ENCODE measurements around the gene ZBTB16. TPM values are rescaled to one million over a fixed set of nuclear protein-coding genes. Genes with fewer than 3 reads are reported as not detected.
A peak's percentile ranks its signal among the peaks of the same experiment; 100 is the strongest.

The ZBTB16 gene
- total RNA-seq, 1 experiment from 2014 or later: 0.21 TPM

DNA sequence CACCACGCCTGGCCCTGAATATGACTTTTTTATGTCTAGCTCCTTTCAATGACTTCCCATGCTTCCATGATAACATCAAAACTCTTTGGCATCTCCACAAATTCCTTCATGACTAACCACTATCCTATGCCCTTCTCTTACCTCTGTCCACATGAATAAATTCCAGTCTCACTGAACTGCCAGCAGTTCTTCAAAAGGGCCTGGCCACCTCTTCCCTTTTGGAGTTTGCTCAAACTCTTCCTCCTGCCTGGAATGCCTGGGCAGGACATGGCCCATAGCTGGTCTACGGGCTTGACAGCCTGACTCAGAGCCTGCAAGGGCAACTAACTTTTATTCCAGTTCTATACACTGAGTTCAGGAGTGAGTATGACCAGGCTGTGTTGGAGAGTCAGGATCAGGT is 41.8 kb upstream of the ZBTB16 start:
- no peaks in the 10 kb centered on the region for H3K27me3 ChIP-seq (ENCODE audit: control insufficient read depth, insufficient read depth, low read length)
- in situ Hi-C loops (cut with HindIII; ENCODE audit: low pct_unique_long_range_greater_than_20kb, low sequenced_read_pairs): no loop called here
- H3K27ac ChIP-seq (ENCODE audit: low read length): no peak overlapping the region
- ChIA-PET CTCF (no interaction called here), POLR2A (no interaction called here)
- H3K9me3 ChIP-seq (ENCODE audit: control insufficient read depth, insufficient read depth, low read depth, low read length): no peaks in the 10 kb centered on the region
- TF ChIP-seq SIN3A (IDR thresholded peaks at IDR 0.05; ENCODE audit: borderline replicate concordance, insufficient read depth, low read depth, low read length): no peak
- TF ChIP-seq, protein P1, sequence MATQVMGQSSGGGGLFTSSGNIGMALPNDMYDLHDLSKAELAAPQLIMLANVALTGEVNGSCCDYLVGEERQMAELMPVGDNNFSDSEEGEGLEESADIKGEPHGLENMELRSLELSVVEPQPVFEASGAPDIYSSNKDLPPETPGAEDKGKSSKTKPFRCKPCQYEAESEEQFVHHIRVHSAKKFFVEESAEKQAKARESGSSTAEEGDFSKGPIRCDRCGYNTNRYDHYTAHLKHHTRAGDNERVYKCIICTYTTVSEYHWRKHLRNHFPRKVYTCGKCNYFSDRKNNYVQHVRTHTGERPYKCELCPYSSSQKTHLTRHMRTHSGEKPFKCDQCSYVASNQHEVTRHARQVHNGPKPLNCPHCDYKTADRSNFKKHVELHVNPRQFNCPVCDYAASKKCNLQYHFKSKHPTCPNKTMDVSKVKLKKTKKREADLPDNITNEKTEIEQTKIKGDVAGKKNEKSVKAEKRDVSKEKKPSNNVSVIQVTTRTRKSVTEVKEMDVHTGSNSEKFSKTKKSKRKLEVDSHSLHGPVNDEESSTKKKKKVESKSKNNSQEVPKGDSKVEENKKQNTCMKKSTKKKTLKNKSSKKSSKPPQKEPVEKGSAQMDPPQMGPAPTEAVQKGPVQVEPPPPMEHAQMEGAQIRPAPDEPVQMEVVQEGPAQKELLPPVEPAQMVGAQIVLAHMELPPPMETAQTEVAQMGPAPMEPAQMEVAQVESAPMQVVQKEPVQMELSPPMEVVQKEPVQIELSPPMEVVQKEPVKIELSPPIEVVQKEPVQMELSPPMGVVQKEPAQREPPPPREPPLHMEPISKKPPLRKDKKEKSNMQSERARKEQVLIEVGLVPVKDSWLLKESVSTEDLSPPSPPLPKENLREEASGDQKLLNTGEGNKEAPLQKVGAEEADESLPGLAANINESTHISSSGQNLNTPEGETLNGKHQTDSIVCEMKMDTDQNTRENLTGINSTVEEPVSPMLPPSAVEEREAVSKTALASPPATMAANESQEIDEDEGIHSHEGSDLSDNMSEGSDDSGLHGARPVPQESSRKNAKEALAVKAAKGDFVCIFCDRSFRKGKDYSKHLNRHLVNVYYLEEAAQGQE (IDR thresholded peaks at IDR 0.05; ENCODE audit: insufficient read depth in 1 of 2, low read depth in 2 of 2, low read length in 1 of 2): no peak
- no peak for TF ChIP-seq TCF7L2 (IDR thresholded peaks at IDR 0.05; ENCODE audit: low read depth, low read length)
- TF ChIP-seq POLR2AphosphoS5 (IDR thresholded peaks at IDR 0.05; ENCODE audit: low read depth, low read length): no peak
- TF ChIP-seq, protein P2, sequence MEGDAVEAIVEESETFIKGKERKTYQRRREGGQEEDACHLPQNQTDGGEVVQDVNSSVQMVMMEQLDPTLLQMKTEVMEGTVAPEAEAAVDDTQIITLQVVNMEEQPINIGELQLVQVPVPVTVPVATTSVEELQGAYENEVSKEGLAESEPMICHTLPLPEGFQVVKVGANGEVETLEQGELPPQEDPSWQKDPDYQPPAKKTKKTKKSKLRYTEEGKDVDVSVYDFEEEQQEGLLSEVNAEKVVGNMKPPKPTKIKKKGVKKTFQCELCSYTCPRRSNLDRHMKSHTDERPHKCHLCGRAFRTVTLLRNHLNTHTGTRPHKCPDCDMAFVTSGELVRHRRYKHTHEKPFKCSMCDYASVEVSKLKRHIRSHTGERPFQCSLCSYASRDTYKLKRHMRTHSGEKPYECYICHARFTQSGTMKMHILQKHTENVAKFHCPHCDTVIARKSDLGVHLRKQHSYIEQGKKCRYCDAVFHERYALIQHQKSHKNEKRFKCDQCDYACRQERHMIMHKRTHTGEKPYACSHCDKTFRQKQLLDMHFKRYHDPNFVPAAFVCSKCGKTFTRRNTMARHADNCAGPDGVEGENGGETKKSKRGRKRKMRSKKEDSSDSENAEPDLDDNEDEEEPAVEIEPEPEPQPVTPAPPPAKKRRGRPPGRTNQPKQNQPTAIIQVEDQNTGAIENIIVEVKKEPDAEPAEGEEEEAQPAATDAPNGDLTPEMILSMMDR (IDR thresholded peaks at IDR 0.05): no peak
- no peaks in the 10 kb centered on the region for H3K36me3 ChIP-seq (ENCODE audit: control insufficient read depth, insufficient read depth, low read length)
- no peaks in the 10 kb centered on the region for H3K4me1 ChIP-seq (ENCODE audit: control insufficient read depth, insufficient read depth, low read length)
- intact Hi-C loops (cut with micrococcal nuclease; ENCODE audit: unreplicated experiment): no loop called here
- ATAC-seq (peak; percentile 43; the same call in 1 of the 2 replicates), DNase-seq (ENCODE audit: low read depth, low spot score) (no peak)
- no TSS peak for BruUV-seq (replicated peaks)
- H3K4me3 ChIP-seq (ENCODE audit: low read depth in 2 of 2, low read length in 2 of 2): no peak overlapping the region

DNA sequence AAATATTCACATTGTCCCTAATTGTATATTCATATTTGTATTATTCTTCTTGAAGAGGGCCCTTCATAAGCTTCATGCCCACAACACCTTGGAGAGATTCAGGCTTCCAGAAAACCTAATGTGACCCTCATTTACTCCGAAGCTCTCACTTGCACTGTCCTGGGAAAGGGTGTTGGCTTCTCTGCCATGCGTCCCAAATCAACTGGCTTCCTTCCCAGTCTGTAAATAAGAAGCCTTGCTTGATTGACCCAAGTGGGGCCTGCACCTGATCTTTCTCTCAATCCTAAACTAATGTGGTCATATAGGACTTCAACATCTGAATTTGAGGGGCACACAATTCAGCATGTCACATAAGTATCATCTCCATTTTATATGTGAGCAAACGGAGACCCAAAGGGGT is 40.5 kb upstream of the ZBTB16 start:
- CTCF ChIA-PET: no interaction called here

More for the DNA sequence above, 40.5 kb upstream of the ZBTB16 start:
- TF ChIP-seq POLR2AphosphoS5 (IDR thresholded peaks at IDR 0.05; ENCODE audit: low read depth, low read length) (no peak), SIN3A (IDR thresholded peaks at IDR 0.05; ENCODE audit: borderline replicate concordance, insufficient read depth, low read depth, low read length) (no peak), TCF7L2 (IDR thresholded peaks at IDR 0.05; ENCODE audit: low read depth, low read length) (no peak)
- TF ChIP-seq, protein P1 (IDR thresholded peaks at IDR 0.05; ENCODE audit: insufficient read depth in 1 of 2, low read depth in 2 of 2, low read length in 1 of 2): no peak
- TF ChIP-seq, protein P2 (IDR thresholded peaks at IDR 0.05): no peak
- POLR2A ChIA-PET: no interaction called here
- Histone ChIP-seq H3K9me3 (ENCODE audit: control insufficient read depth, insufficient read depth, low read depth, low read length) (no peaks in the 10 kb centered on the region), H3K4me1 (ENCODE audit: control insufficient read depth, insufficient read depth, low read length) (no peaks in the 10 kb centered on the region), H3K27ac (ENCODE audit: low read length) (no peak overlapping the region), H3K36me3 (ENCODE audit: control insufficient read depth, insufficient read depth, low read length) (no peaks in the 10 kb centered on the region), H3K4me3 (ENCODE audit: low read depth in 2 of 2, low read length in 2 of 2) (no peak overlapping the region), H3K27me3 (ENCODE audit: control insufficient read depth, insufficient read depth, low read length) (no peaks in the 10 kb centered on the region)
- no peak for DNase-seq (ENCODE audit: low read depth, low spot score)
- intact Hi-C loops (cut with micrococcal nuclease; ENCODE audit: unreplicated experiment): no loop called here
- BruUV-seq (replicated peaks): no TSS peak
- in situ Hi-C loops (cut with HindIII; ENCODE audit: low pct_unique_long_range_greater_than_20kb, low sequenced_read_pairs): no loop called here
- ATAC-seq: no peak

All from Panc1 (cell line).